Measurements from ENCODE around the gene COMMD1. TPM values are rescaled to one million over a fixed set of nuclear protein-coding genes. Genes with fewer than 3 reads are reported as not detected.

Gene COMMD1
- total RNA-seq, 4 donors from 2014 or later: 8.5 to 80.7 (median 48.2) TPM

- Histone ChIP-seq H3K27ac (no peak overlapping the region), H3K27me3 (no peaks in the 10 kb centered on the region), H3K4me3 (no peak overlapping the region), H3K9me3 (no peaks in the 10 kb centered on the region), H3K36me3 (no peaks in the 10 kb centered on the region), H3K4me1 (no peaks in the 10 kb centered on the region)
- intact Hi-C loops (cut with DNase I; ENCODE audit: low total_unique reads): no loop called here
- TF ChIP-seq CTCF (IDR thresholded peaks at IDR 0.05): no peak
- TF ChIP-seq POLR2A (IDR thresholded peaks at IDR 0.05): no peak
- no peak for DNase-seq
Measured at GRCh38 chr2:62030902-62031301, 125.4 kb downstream of the COMMD1 start.

GRCh38 chr2:62032096-62032495 is 126.6 kb downstream of the COMMD1 start:
- Histone ChIP-seq H3K27ac (no peak overlapping the region), H3K4me1 (no peaks in the 10 kb centered on the region), H3K9me3 (no peaks in the 10 kb centered on the region), H3K27me3 (no peaks in the 10 kb centered on the region), H3K36me3 (no peaks in the 10 kb centered on the region), H3K4me3 (no peak overlapping the region)
- no peak for DNase-seq
- intact Hi-C loops (cut with DNase I; ENCODE audit: low total_unique reads): no loop called here
- TF ChIP-seq POLR2A (IDR thresholded peaks at IDR 0.05): no peak
- no peak for TF ChIP-seq CTCF (IDR thresholded peaks at IDR 0.05)

GRCh38 chr2:62034715-62035114 is 129.2 kb downstream of the COMMD1 start:
- DNase-seq: no peak
- Histone ChIP-seq H3K4me1 (no peaks in the 10 kb centered on the region), H3K4me3 (no peak overlapping the region), H3K36me3 (no peaks in the 10 kb centered on the region), H3K27ac (no peak overlapping the region), H3K27me3 (no peaks in the 10 kb centered on the region), H3K9me3 (no peaks in the 10 kb centered on the region)
- TF ChIP-seq POLR2A (IDR thresholded peaks at IDR 0.05) (no peak), CTCF (IDR thresholded peaks at IDR 0.05) (no peak)
- intact Hi-C loops (cut with DNase I; ENCODE audit: low total_unique reads): no loop called here

- Histone ChIP-seq H3K27me3 (no peaks in the 10 kb centered on the region), H3K36me3 (no peaks in the 10 kb centered on the region), H3K4me1 (no peaks in the 10 kb centered on the region), H3K4me3 (no peak overlapping the region), H3K9me3 (no peaks in the 10 kb centered on the region), H3K27ac (no peak overlapping the region)
- intact Hi-C loops (cut with DNase I; ENCODE audit: low total_unique reads): no loop called here
- TF ChIP-seq CTCF (IDR thresholded peaks at IDR 0.05) (no peak), POLR2A (IDR thresholded peaks at IDR 0.05) (no peak)
- no peak for DNase-seq
Measured at GRCh38 chr2:62036229-62036628, 130.8 kb downstream of the COMMD1 start.

- Histone ChIP-seq H3K4me1 (no peaks in the 10 kb centered on the region), H3K36me3 (no peaks in the 10 kb centered on the region), H3K27ac (no peak overlapping the region), H3K4me3 (no peak overlapping the region), H3K9me3 (no peaks in the 10 kb centered on the region), H3K27me3 (no peaks in the 10 kb centered on the region)
- DNase-seq: no peak
- intact Hi-C loops (cut with DNase I; ENCODE audit: low total_unique reads): no loop called here
- TF ChIP-seq CTCF (IDR thresholded peaks at IDR 0.05) (no peak), POLR2A (IDR thresholded peaks at IDR 0.05) (no peak)
Measured at GRCh38 chr2:62036761-62037250, 131.3 kb downstream of the COMMD1 start.

All from uterus (tissue), 4 donors.